ENCODE measurements around the gene KRT33A. TPM values are rescaled to one million over a fixed set of nuclear protein-coding genes. Genes with fewer than 3 reads are reported as not detected.

KRT33A gene
- total and polyA plus RNA-seq, 2 experiments from 2014 or later = not detected

DNA sequence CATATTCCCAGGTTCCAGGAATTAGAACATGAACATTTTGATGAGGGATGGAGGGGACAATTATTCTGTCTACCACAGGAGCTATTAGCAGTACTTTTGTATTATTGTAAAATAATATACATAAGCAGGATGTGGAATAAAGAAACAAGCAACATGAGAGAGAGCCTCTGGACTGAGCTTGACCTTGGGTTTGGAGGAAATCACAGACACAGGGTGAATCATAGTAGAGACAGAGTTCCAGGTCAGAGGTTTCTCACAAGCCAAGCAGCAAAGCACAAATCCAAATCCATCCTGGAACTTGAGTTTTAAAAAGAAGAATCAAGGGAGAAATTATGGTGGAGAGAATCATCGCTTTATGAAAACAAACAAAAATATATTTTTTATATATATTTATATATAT lies 41.6 kb upstream of the KRT33A start:
- no peak overlapping the region for H3K4me2 ChIP-seq
- H3K79me2 ChIP-seq (replicated peaks; ENCODE audit: insufficient read depth) = no peaks in the 10 kb centered on the region
- no peak overlapping the region for H3K27ac ChIP-seq (ENCODE audit: low read depth)
- no peaks in the 10 kb centered on the region for H3K36me3 Mint-ChIP-seq (ENCODE audit: low read depth)
- no peaks in the 10 kb centered on the region for H3K27me3 Mint-ChIP-seq (ENCODE audit: insufficient read depth, low read depth, poor library complexity)
- H3K27ac Mint-ChIP-seq = no peak overlapping the region
- H3F3A ChIP-seq (replicated peaks; ENCODE audit: low read depth) = no peaks in the 10 kb centered on the region
- TF ChIP-seq EZH2phosphoT487 (IDR thresholded peaks at IDR 0.05; ENCODE audit: unreplicated experiment) (no peak), POLR2AphosphoS5 (IDR thresholded peaks at IDR 0.05; ENCODE audit: low read depth) (no peak), EZH2 (IDR thresholded peaks at IDR 0.05; ENCODE audit: low read depth, unreplicated experiment) (no peak), NANOG (IDR thresholded peaks at IDR 0.05; ENCODE audit: borderline replicate concordance) (no peak), CREB1 (CRISPR knock-in tag; IDR thresholded peaks at IDR 0.05; ENCODE audit: low read depth) (no peak), STAT1 (IDR thresholded peaks at IDR 0.05; ENCODE audit: unreplicated experiment) (no peak), ZNF331 (CRISPR knock-in tag; IDR thresholded peaks at IDR 0.05; ENCODE audit: low read depth) (no peak), ZNF114 (CRISPR knock-in tag; IDR thresholded peaks at IDR 0.05) (no peak), JUNB (IDR thresholded peaks at IDR 0.05; ENCODE audit: unreplicated experiment) (no peak)
- TF ChIP-seq, protein P1, sequence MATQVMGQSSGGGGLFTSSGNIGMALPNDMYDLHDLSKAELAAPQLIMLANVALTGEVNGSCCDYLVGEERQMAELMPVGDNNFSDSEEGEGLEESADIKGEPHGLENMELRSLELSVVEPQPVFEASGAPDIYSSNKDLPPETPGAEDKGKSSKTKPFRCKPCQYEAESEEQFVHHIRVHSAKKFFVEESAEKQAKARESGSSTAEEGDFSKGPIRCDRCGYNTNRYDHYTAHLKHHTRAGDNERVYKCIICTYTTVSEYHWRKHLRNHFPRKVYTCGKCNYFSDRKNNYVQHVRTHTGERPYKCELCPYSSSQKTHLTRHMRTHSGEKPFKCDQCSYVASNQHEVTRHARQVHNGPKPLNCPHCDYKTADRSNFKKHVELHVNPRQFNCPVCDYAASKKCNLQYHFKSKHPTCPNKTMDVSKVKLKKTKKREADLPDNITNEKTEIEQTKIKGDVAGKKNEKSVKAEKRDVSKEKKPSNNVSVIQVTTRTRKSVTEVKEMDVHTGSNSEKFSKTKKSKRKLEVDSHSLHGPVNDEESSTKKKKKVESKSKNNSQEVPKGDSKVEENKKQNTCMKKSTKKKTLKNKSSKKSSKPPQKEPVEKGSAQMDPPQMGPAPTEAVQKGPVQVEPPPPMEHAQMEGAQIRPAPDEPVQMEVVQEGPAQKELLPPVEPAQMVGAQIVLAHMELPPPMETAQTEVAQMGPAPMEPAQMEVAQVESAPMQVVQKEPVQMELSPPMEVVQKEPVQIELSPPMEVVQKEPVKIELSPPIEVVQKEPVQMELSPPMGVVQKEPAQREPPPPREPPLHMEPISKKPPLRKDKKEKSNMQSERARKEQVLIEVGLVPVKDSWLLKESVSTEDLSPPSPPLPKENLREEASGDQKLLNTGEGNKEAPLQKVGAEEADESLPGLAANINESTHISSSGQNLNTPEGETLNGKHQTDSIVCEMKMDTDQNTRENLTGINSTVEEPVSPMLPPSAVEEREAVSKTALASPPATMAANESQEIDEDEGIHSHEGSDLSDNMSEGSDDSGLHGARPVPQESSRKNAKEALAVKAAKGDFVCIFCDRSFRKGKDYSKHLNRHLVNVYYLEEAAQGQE (IDR thresholded peaks at IDR 0.05; ENCODE audit: unreplicated experiment) = no peak
- TF ChIP-seq, protein P2, sequence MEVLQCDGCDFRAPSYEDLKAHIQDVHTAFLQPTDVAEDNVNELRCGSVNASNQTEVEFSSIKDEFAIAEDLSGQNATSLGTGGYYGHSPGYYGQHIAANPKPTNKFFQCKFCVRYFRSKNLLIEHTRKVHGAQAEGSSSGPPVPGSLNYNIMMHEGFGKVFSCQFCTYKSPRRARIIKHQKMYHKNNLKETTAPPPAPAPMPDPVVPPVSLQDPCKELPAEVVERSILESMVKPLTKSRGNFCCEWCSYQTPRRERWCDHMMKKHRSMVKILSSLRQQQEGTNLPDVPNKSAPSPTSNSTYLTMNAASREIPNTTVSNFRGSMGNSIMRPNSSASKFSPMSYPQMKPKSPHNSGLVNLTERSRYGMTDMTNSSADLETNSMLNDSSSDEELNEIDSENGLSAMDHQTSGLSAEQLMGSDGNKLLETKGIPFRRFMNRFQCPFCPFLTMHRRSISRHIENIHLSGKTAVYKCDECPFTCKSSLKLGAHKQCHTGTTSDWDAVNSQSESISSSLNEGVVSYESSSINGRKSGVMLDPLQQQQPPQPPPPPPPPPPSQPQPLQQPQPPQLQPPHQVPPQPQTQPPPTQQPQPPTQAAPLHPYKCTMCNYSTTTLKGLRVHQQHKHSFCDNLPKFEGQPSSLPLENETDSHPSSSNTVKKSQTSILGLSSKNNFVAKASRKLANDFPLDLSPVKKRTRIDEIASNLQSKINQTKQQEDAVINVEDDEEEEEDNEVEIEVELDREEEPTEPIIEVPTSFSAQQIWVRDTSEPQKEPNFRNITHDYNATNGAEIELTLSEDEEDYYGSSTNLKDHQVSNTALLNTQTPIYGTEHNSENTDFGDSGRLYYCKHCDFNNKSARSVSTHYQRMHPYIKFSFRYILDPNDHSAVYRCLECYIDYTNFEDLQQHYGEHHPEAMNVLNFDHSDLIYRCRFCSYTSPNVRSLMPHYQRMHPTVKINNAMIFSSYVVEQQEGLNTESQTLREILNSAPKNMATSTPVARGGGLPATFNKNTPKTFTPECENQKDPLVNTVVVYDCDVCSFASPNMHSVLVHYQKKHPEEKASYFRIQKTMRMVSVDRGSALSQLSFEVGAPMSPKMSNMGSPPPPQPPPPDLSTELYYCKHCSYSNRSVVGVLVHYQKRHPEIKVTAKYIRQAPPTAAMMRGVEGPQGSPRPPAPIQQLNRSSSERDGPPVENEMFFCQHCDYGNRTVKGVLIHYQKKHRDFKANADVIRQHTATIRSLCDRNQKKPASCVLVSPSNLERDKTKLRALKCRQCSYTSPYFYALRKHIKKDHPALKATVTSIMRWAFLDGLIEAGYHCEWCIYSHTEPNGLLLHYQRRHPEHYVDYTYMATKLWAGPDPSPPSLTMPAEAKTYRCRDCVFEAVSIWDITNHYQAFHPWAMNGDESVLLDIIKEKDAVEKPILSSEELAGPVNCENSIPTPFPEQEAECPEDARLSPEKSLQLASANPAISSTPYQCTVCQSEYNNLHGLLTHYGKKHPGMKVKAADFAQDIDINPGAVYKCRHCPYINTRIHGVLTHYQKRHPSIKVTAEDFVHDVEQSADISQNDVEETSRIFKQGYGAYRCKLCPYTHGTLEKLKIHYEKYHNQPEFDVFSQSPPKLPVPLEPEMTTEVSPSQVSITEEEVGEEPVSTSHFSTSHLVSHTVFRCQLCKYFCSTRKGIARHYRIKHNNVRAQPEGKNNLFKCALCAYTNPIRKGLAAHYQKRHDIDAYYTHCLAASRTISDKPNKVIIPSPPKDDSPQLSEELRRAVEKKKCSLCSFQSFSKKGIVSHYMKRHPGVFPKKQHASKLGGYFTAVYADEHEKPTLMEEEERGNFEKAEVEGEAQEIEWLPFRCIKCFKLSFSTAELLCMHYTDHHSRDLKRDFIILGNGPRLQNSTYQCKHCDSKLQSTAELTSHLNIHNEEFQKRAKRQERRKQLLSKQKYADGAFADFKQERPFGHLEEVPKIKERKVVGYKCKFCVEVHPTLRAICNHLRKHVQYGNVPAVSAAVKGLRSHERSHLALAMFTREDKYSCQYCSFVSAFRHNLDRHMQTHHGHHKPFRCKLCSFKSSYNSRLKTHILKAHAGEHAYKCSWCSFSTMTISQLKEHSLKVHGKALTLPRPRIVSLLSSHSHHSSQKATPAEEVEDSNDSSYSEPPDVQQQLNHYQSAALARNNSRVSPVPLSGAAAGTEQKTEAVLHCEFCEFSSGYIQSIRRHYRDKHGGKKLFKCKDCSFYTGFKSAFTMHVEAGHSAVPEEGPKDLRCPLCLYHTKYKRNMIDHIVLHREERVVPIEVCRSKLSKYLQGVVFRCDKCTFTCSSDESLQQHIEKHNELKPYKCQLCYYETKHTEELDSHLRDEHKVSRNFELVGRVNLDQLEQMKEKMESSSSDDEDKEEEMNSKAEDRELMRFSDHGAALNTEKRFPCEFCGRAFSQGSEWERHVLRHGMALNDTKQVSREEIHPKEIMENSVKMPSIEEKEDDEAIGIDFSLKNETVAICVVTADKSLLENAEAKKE (CRISPR knock-in tag; IDR thresholded peaks at IDR 0.05) = no peak
- TF ChIP-seq, protein P3, sequence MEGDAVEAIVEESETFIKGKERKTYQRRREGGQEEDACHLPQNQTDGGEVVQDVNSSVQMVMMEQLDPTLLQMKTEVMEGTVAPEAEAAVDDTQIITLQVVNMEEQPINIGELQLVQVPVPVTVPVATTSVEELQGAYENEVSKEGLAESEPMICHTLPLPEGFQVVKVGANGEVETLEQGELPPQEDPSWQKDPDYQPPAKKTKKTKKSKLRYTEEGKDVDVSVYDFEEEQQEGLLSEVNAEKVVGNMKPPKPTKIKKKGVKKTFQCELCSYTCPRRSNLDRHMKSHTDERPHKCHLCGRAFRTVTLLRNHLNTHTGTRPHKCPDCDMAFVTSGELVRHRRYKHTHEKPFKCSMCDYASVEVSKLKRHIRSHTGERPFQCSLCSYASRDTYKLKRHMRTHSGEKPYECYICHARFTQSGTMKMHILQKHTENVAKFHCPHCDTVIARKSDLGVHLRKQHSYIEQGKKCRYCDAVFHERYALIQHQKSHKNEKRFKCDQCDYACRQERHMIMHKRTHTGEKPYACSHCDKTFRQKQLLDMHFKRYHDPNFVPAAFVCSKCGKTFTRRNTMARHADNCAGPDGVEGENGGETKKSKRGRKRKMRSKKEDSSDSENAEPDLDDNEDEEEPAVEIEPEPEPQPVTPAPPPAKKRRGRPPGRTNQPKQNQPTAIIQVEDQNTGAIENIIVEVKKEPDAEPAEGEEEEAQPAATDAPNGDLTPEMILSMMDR (conservative IDR thresholded peaks at IDR 0.05; ENCODE audit: low read depth in 2 of 2) = no peak
- TF ChIP-seq, protein P4, sequence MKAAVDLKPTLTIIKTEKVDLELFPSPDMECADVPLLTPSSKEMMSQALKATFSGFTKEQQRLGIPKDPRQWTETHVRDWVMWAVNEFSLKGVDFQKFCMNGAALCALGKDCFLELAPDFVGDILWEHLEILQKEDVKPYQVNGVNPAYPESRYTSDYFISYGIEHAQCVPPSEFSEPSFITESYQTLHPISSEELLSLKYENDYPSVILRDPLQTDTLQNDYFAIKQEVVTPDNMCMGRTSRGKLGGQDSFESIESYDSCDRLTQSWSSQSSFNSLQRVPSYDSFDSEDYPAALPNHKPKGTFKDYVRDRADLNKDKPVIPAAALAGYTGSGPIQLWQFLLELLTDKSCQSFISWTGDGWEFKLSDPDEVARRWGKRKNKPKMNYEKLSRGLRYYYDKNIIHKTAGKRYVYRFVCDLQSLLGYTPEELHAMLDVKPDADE (IDR thresholded peaks at IDR 0.05) = no peak
- no peak for DNase-seq (ENCODE audit: low spot score)
- no peak overlapping the region for H3K4me3 Mint-ChIP-seq
- H3K36me3 ChIP-seq (ENCODE audit: insufficient read depth) = no peaks in the 10 kb centered on the region
- no peaks in the 10 kb centered on the region for H3K4me1 Mint-ChIP-seq
- no peak overlapping the region for H2AFZ ChIP-seq
- peaks cover 9% of the 10 kb centered on the region for H3K9me2 ChIP-seq (ENCODE audit: insufficient read depth)
- no peaks in the 10 kb centered on the region for H4K20me1 ChIP-seq (replicated peaks; ENCODE audit: insufficient read depth)
- ATAC-seq = no peak
- no peak overlapping the region for H3K4me3 ChIP-seq
- peaks cover 2% of the 10 kb centered on the region; the same call in 1 of the 3 replicates for H3K9me3 Mint-ChIP-seq
- H3K27me3 ChIP-seq (ENCODE audit: insufficient read depth) = no peaks in the 10 kb centered on the region
- no peaks in the 10 kb centered on the region for H3K4me1 ChIP-seq (ENCODE audit: insufficient read depth)

Measured in GM23338 (cell line).